RWPE2 (cell line): ENCODE measurements around the gene MARK3.

Source experiments
- ATAC-seq: fragments of 200-7000 bp; cut with Tn5 transposase; 3 replicates; pipeline ENCODE4 v1.9.1; 2021; ENCODE audit warnings: low read depth
- DNase-seq: peaks from one replicate; pipeline ENCODE4 v3.0.0-alpha.2; 2020; ENCODE audit warnings: low spot score
- H3K27ac ChIP-seq: fragments of 450-650 bp; 2 replicates; pipeline ENCODE4 v1.5.1; 2017; ENCODE audit warnings: mild to moderate bottlenecking; ENCODE audit not compliant: poor library complexity, severe bottlenecking
- H3K27me3 ChIP-seq: fragments of 250-450 bp; sonication (Bioruptor Pico); 2 replicates; pipeline ENCODE4 v1.5.1; 2021; ENCODE audit warnings: mild to moderate bottlenecking, moderate library complexity; ENCODE audit not compliant: insufficient read depth, poor library complexity, severe bottlenecking
- H3K36me3 ChIP-seq: fragments of 250-450 bp; sonication (Bioruptor Pico); 2 replicates; pipeline ENCODE4 v1.5.1; 2020; ENCODE audit warnings: low read depth, mild to moderate bottlenecking, moderate library complexity
- H3K4me1 ChIP-seq: fragments of 250-450 bp; sonication (Bioruptor Pico); 2 replicates; pipeline ENCODE4 v1.5.1; 2021; ENCODE audit warnings: mild to moderate bottlenecking, moderate library complexity; ENCODE audit not compliant: insufficient read depth, poor library complexity, severe bottlenecking
- H3K4me3 ChIP-seq: fragments of 250-450 bp; sonication (Bioruptor Pico); 2 replicates; pipeline ENCODE4 v1.5.1; 2021; ENCODE audit warnings: mild to moderate bottlenecking, moderate library complexity; ENCODE audit not compliant: severe bottlenecking
- H3K9me3 ChIP-seq: fragments of 250-450 bp; sonication (Bioruptor Pico); 2 replicates; pipeline ENCODE4 v1.5.1; 2021; ENCODE audit warnings: mild to moderate bottlenecking, moderate library complexity; ENCODE audit not compliant: severe bottlenecking
- TF ChIP-seq, protein P1 (sequence below): fragments of 450-650 bp; IDR thresholded peaks from one replicate; pipeline ENCODE4 v1.5.1; 2017; ENCODE audit warnings: mild to moderate bottlenecking, moderate library complexity; ENCODE audit not compliant: poor library complexity, severe bottlenecking

MARK3 gene

DNA sequence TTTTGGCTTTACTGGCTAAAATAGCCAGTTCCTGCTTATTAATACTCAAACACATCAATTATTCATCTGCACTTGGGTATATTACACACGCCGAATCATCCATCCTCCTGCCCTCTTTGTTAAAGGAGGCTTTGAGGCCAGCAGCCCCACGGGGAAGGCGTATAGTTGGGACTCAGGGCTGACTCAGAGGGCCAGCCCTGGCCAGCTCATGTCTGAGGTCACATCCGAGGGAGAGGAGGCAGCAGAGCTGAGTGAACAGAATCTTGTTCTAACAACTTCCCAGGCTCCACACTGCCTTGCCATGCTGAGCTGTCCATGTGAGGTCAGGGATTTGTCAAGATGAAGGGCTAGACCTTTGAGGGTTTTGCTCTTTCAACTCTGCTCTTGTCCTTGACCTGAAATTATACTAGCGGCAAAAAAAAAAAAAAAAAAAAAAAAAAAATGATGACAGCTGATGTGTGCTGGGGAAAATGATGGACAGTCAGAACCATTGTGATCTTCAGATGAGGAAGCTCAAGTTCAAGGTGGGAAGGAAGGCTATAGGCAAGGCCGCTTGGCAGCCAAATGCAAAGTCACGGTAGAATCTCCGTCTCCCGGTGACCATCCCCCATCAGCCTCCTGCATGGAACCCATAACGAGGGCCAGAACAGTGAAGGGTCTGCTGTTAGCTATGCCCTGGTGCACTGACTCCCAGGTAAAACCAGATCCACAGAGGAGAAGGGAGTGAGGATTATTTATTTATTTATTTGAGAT, 12.5 kb upstream of the MARK3 start:
- Histone ChIP-seq H3K4me1 (peaks cover 9% of the 10 kb centered on the region), H3K27ac (peak overlapping the region; percentile 66), H3K9me3 (no peaks in the 10 kb centered on the region), H3K36me3 (no peaks in the 10 kb centered on the region), H3K4me3 (no peak overlapping the region), H3K27me3 (no peaks in the 10 kb centered on the region)
- DNase-seq (peak; percentile 96), ATAC-seq (peak; percentile 100)
- TF ChIP-seq, protein P1, sequence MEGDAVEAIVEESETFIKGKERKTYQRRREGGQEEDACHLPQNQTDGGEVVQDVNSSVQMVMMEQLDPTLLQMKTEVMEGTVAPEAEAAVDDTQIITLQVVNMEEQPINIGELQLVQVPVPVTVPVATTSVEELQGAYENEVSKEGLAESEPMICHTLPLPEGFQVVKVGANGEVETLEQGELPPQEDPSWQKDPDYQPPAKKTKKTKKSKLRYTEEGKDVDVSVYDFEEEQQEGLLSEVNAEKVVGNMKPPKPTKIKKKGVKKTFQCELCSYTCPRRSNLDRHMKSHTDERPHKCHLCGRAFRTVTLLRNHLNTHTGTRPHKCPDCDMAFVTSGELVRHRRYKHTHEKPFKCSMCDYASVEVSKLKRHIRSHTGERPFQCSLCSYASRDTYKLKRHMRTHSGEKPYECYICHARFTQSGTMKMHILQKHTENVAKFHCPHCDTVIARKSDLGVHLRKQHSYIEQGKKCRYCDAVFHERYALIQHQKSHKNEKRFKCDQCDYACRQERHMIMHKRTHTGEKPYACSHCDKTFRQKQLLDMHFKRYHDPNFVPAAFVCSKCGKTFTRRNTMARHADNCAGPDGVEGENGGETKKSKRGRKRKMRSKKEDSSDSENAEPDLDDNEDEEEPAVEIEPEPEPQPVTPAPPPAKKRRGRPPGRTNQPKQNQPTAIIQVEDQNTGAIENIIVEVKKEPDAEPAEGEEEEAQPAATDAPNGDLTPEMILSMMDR = no peak

DNA sequence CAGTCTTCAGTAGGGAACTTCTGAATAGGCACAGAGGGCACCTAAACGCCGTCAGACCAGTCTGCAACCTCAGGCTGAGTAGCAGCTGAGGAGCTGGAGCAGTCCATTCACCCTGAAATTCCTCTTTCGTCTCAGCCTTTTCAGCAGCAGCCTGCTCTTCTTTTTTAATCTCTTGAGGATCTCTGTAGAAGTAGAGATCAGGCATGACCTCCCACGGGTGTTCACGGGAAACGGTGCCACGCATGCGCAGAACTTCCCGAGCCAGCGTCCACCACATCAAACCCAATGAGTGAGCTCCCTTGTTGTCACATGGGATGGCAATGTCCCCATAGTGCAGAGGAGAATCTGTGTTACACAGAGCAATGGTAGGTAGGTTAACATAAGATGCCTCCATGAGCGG, 11.1 kb upstream of the MARK3 start:
- Histone ChIP-seq H3K9me3 (no peaks in the 10 kb centered on the region), H3K27me3 (no peaks in the 10 kb centered on the region), H3K27ac (no peak overlapping the region), H3K36me3 (no peaks in the 10 kb centered on the region), H3K4me1 (peaks cover 9% of the 10 kb centered on the region), H3K4me3 (no peak overlapping the region)
- no peak for DNase-seq
- TF ChIP-seq, protein P1 = no peak
- ATAC-seq = no peak

GRCh38 chr14:103377522-103378037, 7.6 kb upstream of the MARK3 start:
- H3K4me3 ChIP-seq = no peak overlapping the region
- ATAC-seq = no peak

DNA sequence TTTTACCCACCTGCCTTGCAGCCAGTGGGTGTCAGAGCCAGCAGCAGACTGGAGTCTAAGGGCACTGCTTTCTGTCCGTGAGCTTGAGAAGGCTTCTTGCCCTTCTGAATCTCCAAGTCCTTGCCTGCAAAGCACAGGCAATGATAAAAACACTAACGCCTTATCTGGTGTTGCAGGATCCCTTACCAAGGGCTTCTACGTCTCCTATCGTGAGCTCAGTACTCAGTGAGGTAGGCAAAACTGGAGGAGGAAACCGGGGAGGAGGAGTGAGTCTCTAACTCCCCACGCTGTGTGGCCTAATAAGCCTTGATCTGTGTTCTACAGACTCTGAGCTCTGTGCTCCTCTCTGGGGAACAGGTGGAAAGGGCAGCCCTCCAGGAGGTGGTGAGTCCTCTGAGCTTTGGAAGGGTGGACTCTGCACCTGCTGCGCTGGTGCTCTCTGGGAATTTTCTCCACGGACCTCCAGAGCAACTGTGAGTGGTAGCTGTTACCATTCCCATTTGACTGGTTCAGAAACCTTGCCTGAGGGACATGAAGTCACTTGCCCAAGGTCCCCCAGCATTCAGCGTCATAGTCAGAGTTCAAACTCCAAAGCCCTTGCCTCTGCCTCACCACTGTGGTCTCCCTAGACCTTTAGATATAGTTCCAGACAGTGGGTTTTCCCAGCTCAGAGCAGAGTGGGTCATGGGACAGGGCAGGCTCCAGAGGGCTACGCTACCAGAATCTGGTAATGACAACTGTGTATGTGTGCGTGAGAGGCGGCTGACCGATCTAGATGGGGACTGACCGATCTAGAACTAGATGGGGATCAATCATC, 7.0 kb upstream of the MARK3 start:
- Histone ChIP-seq H3K36me3 (no peaks in the 10 kb centered on the region), H3K9me3 (no peaks in the 10 kb centered on the region), H3K27me3 (no peaks in the 10 kb centered on the region), H3K27ac (no peak overlapping the region), H3K4me3 (no peak overlapping the region), H3K4me1 (peaks cover 5% of the 10 kb centered on the region)
- TF ChIP-seq, protein P1 = no peak
- DNase-seq (no peak), ATAC-seq (no peak)

More at GRCh38 chr14:103377522-103378037, 7.6 kb upstream of the MARK3 start:
- no peaks in the 10 kb centered on the region for H3K36me3 ChIP-seq
- peaks cover 7% of the 10 kb centered on the region for H3K4me1 ChIP-seq
- no peaks in the 10 kb centered on the region for H3K27me3 ChIP-seq
- no peaks in the 10 kb centered on the region for H3K9me3 ChIP-seq
- no peak overlapping the region for H3K27ac ChIP-seq
- TF ChIP-seq, protein P1 = no peak
- no peak for DNase-seq
